GM19324 (cell line): ENCODE data around the gene GJA3.

Experiments used
- ATAC-seq: cut with Tn5 transposase; IDR thresholded peaks from one replicate; pipeline ENCODE4 v1.9.1; 2021; ENCODE audit warnings: mild to moderate bottlenecking, moderate library complexity; ENCODE audit not compliant: unreplicated experiment, low FRiP score

GJA3 gene

GRCh38 chr13:20102525-20103180 lies 58.2 kb downstream of the GJA3 start:
- no peak for ATAC-seq

DNA sequence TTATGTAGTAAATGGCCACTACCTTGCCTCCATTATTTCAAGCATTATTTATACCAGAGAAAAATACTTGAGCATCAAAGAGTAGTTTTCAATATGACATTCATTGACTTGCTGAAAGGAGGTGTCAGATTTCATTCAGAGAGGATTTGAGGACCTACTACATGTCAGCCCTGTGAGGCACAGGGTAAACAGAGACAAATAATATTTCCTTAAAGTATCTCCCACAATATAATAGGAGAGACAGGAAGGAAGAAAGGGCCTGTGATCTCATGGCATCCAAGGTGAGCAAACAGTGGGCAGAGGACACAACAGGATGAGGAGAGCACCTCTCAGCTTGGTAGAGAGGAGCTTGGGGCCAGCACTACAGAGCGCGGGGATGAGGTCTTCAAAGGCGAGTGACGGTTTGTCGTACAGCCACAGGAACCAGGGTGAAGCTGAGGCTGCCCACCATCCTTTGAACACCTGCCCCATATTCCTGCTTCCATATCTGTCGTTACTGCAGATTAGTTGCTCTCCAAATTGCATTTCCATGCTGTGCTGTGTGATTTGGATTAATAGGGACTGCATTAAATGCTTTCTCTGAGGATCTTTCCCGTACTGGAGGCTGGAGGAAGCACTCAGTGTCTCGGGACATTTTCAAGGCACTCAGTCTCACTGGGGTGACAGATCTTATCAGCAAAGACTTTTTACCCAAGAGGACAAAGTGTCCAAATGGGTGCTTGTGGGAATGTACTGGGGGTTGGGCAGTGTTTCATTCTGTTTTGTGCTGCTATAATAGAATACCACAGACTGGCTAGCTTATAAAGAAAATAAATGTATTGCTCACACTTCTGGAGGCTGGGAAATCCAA lies 59.2 kb downstream of the GJA3 start:
- ATAC-seq = no peak

DNA sequence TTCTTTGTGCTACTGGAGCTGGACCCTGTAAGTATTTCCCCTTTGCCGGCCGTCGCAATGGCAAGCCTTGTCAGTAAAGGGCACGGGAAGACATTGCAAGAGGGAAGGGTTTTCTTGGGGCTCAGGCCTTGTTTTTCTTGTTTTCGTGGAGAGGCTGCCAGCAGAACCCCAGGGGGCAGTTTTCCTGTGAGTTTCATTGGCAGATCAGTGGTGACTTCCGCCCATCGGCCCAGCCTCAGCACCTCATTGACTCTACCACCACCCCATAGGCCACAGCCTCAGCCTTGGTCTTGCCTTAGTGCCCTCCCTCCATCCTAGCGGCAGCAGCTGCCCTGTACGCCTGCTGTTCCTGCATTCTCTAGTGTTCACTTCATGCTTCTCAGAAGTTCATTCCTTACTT lies 61.5 kb downstream of the GJA3 start:
- no peak for ATAC-seq

DNA sequence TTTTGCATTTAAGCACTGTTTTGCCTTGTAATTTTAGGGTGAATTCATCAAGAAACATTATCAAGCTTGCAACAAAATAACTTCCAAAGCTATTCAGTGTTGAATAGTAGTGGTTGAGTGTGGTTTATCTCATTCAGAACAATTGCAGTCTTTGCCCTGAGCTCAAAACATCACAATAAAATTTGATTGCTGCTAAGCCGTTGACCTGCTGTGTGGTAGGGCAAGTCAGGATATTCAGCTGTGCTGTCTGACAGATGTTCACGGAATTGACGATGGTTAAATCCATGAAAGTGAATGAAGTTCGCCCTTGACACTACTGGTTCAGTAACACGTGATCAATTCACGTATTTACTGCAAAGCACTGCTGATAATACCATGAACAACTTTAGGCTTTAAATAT lies 66.9 kb downstream of the GJA3 start:
- no peak for ATAC-seq

GRCh38 chr13:20090349-20090748 lies 70.5 kb downstream of the GJA3 start:
- ATAC-seq = no peak
